ENCODE measurements around the gene HOXB3.

The HOXB3 gene

GRCh38 chr17:48597778-48598631 lies 8.0 kb upstream of the HOXB3 start:
- DNase-seq (ENCODE audit: low read depth in 2 of 2) = no peak

DNA sequence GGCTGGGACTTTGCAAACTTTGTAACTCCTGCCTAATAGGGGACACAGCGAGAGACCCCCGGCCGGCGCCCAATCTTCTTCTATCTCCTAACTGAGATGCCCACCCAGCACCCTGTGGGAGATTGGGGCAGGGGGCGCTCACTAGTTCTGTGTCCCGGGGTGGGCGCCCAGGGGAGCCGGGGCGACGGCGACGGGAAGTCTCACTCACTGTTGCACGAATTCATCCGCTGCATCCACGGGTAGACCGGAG lies 7.4 kb upstream of the HOXB3 start:
- no peak for DNase-seq (ENCODE audit: low read depth in 2 of 2)

GRCh38 chr17:48596735-48597527 lies 6.9 kb upstream of the HOXB3 start:
- no peak for DNase-seq (ENCODE audit: low read depth in 2 of 2)

DNA sequence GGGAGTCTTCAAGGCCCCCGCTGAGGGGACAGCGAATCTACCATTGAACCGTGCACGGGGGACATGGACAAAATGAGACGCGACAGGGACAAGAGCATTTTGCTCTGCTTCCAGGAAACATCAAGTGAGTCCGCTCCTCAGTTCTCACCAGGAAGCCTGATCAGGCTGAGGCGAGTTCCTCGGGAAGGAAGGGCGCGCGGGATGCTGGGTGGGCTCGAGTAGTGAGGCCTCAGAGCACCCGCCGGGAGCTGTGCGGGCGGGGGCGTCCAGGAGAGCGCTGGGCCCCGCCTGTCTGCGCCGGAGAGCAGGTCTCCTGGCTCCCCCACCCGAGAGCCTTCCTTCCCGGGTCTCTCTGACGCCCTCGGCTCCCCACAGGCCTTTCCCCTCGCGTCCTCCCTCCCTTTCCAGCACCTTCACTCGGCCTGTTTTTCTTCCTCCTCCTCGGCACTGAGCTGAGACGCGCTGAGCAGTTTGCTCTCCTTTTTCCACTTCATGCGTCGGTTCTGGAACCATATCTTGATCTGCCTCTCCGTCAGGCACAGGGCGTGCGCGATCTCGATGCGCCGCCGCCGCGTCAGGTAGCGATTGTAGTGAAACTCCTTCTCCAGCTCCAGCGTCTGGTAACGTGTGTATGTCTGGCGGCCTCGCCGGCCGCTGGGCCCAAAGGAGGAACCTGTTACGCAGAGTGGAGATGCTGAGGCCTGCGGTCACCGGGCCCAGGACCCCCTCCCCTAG lies 6.1 kb upstream of the HOXB3 start:
- no peak for DNase-seq (ENCODE audit: low read depth in 2 of 2)

DNA sequence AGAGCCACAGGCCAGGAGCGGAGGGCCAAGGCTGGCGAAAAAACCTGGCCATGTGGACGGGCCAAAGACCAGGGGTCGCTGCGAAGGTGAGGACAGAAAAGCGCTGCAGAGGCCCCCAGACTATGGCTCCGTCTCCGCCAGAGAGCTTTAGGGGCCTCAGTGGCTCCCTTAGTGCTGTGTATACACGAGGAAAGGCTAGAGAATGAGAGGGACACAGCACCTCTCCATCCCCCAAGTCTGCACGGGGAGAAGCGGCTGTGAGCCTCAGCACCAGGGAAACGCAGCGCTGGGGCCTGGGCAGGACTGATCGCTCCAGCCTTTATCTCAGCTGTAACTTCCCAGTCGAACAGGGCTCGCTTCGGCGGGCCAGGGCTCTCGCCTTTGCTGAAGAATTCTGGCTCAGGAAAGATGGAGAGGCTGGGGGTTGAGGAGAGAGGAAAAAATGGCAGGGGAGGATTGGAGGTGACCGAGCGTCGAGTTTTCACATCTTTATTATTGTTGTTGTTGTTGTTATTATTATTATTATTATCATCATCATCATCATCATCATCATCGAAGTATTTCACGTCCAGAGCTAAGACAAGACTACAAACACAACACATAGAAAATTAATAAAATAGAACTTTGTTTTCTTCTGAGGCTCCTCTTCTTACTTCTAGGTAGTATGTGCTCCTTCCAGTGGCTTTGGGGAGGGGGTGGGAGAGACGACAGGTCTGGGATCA lies 5.4 kb upstream of the HOXB3 start:
- no peak for DNase-seq (ENCODE audit: low read depth in 2 of 2)

- no peak for DNase-seq (ENCODE audit: low read depth in 2 of 2)
These were observed 4.7 kb upstream of the HOXB3 start for GRCh38 chr17:48594538-48595277.

- DNase-seq (ENCODE audit: low read depth in 2 of 2) = peak; percentile 70 to 71
These were observed 3.9 kb upstream of the HOXB3 start for GRCh38 chr17:48593840-48594537.

DNA sequence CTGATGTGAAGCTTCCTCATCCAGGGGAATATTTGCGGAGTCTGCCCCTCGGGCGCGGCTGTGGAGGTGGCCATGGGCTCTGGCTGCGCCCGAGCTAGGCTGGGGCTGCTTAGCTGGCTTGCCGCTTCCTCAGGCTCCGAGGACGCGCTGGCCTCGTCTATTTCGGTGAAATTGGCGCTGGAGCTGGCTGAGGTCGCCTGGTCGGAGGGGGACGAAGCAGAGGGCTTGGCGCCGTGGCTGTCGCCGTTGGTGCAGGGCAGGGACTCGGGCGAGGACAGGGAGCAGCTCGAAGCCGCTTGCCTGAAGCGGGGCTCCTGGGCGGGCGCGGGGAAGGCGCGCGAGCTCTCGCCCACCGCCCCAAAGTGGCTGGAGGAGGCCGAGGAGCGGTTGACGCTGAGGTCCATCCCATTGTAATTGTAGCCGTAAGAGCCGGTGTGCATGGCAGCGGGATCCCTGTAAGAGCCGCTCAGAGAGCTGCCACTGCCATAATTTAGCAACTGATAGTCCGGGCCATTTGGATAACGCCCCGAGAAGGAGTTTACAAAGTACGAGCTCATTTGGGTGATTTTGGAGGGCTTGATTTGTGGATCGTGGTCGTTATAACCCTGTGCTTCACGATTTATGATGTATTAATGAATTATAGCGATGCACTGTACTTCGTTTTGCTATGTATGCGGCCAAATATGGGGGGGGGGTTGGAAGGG lies 3.2 kb upstream of the HOXB3 start, which contains the start of gene HOXB5:
HOXB5 (minus strand) TSS at position 654 of the 704 bp plus-strand sequence; CDS start at position 557, 97 bp downstream.
- no peak for DNase-seq (ENCODE audit: low read depth in 2 of 2)

- DNase-seq (ENCODE audit: low read depth in 2 of 2) = no peak
These were observed 2.5 kb upstream of the HOXB3 start for GRCh38 chr17:48592577-48592976.

GRCh38 chr17:48592057-48592514 lies 2.0 kb upstream of the HOXB3 start:
- no peak for DNase-seq (ENCODE audit: low read depth in 2 of 2)

DNA sequence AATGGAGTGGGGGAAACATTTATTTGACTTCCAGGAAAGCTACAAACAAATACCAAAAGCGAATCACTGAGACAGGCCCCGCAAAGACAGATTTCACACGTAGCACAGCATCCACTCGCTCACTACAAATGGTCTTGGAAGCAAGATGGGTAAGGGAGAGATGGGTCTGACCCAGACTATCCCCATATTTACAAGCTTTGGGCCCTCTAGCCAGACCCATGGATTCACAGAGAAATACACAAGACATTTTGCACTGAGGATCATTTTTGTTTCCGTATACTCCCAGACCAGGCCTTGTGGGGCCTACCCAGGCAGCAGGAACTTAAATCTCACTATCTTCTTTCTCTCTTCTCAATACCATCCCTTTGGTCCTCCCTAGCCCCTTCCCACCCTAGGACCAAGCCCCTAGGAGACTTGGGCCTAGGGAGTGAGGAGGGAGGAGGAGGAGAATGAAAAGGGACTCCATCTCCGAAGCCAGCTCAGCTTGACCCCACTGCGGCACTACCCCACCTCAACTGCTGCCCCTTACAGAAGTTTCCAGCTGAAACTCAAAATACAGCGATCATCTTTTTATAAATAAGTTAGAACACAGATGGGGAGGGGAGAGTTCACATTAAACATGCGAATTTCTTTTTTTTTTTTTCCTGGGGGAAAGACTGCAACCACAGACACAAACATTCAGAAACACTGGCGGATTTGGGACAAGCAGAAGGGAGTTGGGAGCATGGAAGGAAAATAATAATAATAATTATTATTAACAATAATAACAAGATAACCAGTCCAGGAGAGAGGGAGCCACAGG lies 1.4 kb upstream of the HOXB3 start:
- DNase-seq (ENCODE audit: low read depth in 2 of 2) = no peak

DNA sequence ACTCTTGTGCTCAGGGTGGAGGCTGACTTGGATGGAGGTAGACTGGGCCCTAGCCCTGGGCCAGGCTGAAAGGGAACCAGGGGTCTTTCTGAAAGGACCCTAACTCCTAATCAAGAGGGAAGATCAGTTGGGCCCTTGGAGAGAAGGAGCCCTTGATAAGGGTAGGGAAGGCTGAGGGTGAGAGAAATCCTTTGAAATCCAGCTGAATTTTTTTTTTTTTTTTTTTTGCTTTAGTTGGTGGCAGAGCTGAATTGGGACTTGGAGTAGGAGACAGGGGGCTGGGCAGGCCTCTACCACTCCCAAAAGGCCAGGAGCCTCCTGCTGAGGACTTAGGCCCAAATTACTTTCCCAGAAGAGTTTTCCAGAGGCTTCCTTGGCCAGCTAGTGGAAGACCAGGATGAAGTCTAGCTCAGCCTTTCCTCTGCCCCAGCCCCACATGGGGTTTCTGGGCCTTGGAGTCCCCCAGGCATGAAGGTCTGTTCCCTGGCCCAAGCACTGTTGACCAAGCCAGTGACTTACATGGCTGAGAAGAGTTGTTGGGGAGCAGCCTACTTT lies 643 bp upstream of the HOXB3 start:
- DNase-seq (ENCODE audit: low read depth in 2 of 2) = no peak

GRCh38 chr17:48589060-48589830 lies 796 bp downstream of the HOXB3 start:
- no peak for DNase-seq (ENCODE audit: low read depth in 2 of 2)

- DNase-seq (ENCODE audit: low read depth in 2 of 2) = no peak
These were observed 1.5 kb downstream of the HOXB3 start for GRCh38 chr17:48588528-48588927.

GRCh38 chr17:48588074-48588415 lies 2.0 kb downstream of the HOXB3 start:
- no peak for DNase-seq (ENCODE audit: low read depth in 2 of 2)

- DNase-seq (ENCODE audit: low read depth in 2 of 2) = no peak
These were observed 2.6 kb downstream of the HOXB3 start for GRCh38 chr17:48587276-48588073.
